ENCODE results near the gene ALAS1.

ALAS1 gene

GRCh38 chr3:52210037-52210436 lies 12.1 kb downstream of the ALAS1 start:
- H3K36me3 ChIP-seq (ENCODE audit: control insufficient read depth, insufficient read depth, low read length): peaks cover 91% of the 10 kb centered on the region
- H3K9me3 ChIP-seq (ENCODE audit: control insufficient read depth, low read length): no peaks in the 10 kb centered on the region
- no peak overlapping the region for H3K27ac ChIP-seq (ENCODE audit: insufficient read depth, low read length, poor library complexity, severe bottlenecking)
- DNase-seq: no peak
- H3K27me3 ChIP-seq (replicated peaks; ENCODE audit: control insufficient read depth, insufficient read depth, low read length, poor library complexity, severe bottlenecking): no peaks in the 10 kb centered on the region
- no peak overlapping the region for H3K4me3 ChIP-seq (ENCODE audit: insufficient read depth, low read depth, low read length, poor library complexity, severe bottlenecking)
- no peaks in the 10 kb centered on the region for H3K4me1 ChIP-seq (ENCODE audit: control insufficient read depth, insufficient read depth, low read length, poor library complexity, severe bottlenecking)

- H3K27ac ChIP-seq (ENCODE audit: insufficient read depth, low read length, poor library complexity, severe bottlenecking): no peak overlapping the region
- peaks cover 85% of the 10 kb centered on the region for H3K36me3 ChIP-seq (ENCODE audit: control insufficient read depth, insufficient read depth, low read length)
- H3K9me3 ChIP-seq (ENCODE audit: control insufficient read depth, low read length): no peaks in the 10 kb centered on the region
- H3K4me3 ChIP-seq (ENCODE audit: insufficient read depth, low read depth, low read length, poor library complexity, severe bottlenecking): no peak overlapping the region
- DNase-seq: no peak
- H3K27me3 ChIP-seq (replicated peaks; ENCODE audit: control insufficient read depth, insufficient read depth, low read length, poor library complexity, severe bottlenecking): no peaks in the 10 kb centered on the region
- peaks cover 2% of the 10 kb centered on the region for H3K4me1 ChIP-seq (ENCODE audit: control insufficient read depth, insufficient read depth, low read length, poor library complexity, severe bottlenecking)
Observed at GRCh38 chr3:52210550-52211046, 12.6 kb downstream of the ALAS1 start.

GRCh38 chr3:52211268-52211891 lies 13.4 kb downstream of the ALAS1 start:
- peaks cover 9% of the 10 kb centered on the region for H3K4me1 ChIP-seq (ENCODE audit: control insufficient read depth, insufficient read depth, low read length, poor library complexity, severe bottlenecking)
- peaks cover 77% of the 10 kb centered on the region for H3K36me3 ChIP-seq (ENCODE audit: control insufficient read depth, insufficient read depth, low read length)
- no peaks in the 10 kb centered on the region for H3K27me3 ChIP-seq (replicated peaks; ENCODE audit: control insufficient read depth, insufficient read depth, low read length, poor library complexity, severe bottlenecking)
- H3K9me3 ChIP-seq (ENCODE audit: control insufficient read depth, low read length): no peaks in the 10 kb centered on the region
- no peak overlapping the region for H3K4me3 ChIP-seq (ENCODE audit: insufficient read depth, low read depth, low read length, poor library complexity, severe bottlenecking)
- H3K27ac ChIP-seq (ENCODE audit: insufficient read depth, low read length, poor library complexity, severe bottlenecking): no peak overlapping the region
- no peak for DNase-seq

GRCh38 chr3:52213005-52213404 lies 15.0 kb downstream of the ALAS1 start:
- peaks cover 69% of the 10 kb centered on the region for H3K36me3 ChIP-seq (ENCODE audit: control insufficient read depth, insufficient read depth, low read length)
- H3K4me3 ChIP-seq (ENCODE audit: insufficient read depth, low read depth, low read length, poor library complexity, severe bottlenecking): no peak overlapping the region
- H3K27ac ChIP-seq (ENCODE audit: insufficient read depth, low read length, poor library complexity, severe bottlenecking): no peak overlapping the region
- no peaks in the 10 kb centered on the region for H3K9me3 ChIP-seq (ENCODE audit: control insufficient read depth, low read length)
- DNase-seq: no peak
- no peaks in the 10 kb centered on the region for H3K27me3 ChIP-seq (replicated peaks; ENCODE audit: control insufficient read depth, insufficient read depth, low read length, poor library complexity, severe bottlenecking)
- peaks cover 26% of the 10 kb centered on the region for H3K4me1 ChIP-seq (ENCODE audit: control insufficient read depth, insufficient read depth, low read length, poor library complexity, severe bottlenecking)

- no peaks in the 10 kb centered on the region for H3K27me3 ChIP-seq (replicated peaks; ENCODE audit: control insufficient read depth, insufficient read depth, low read length, poor library complexity, severe bottlenecking)
- H3K36me3 ChIP-seq (ENCODE audit: control insufficient read depth, insufficient read depth, low read length): peaks cover 60% of the 10 kb centered on the region
- H3K9me3 ChIP-seq (ENCODE audit: control insufficient read depth, low read length): no peaks in the 10 kb centered on the region
- no peak overlapping the region for H3K4me3 ChIP-seq (ENCODE audit: insufficient read depth, low read depth, low read length, poor library complexity, severe bottlenecking)
- DNase-seq: no peak
- H3K4me1 ChIP-seq (ENCODE audit: control insufficient read depth, insufficient read depth, low read length, poor library complexity, severe bottlenecking): peaks cover 35% of the 10 kb centered on the region
- no peak overlapping the region for H3K27ac ChIP-seq (ENCODE audit: insufficient read depth, low read length, poor library complexity, severe bottlenecking)
Observed at GRCh38 chr3:52213901-52214300, 15.9 kb downstream of the ALAS1 start.

DNA sequence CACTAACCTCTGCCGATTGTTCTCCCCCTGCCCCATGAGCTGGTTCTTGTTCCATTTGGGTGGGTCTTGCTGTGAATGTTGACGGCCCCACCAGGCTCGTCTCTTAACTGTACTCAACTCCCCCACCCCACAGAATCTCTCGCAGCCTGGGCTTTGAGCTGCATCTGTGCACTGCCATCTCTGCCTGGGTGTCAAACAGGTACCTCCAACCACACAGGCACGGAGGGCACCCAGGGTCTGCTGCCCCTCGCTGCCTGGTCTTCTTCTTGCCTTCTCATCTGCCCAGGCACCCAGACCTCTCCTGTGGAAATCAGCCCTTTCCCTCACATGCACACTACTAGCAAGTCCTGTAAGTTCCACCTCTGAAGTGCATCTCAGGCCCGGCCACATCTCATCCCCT lies 17.4 kb downstream of the ALAS1 start:
- peaks cover 45% of the 10 kb centered on the region for H3K36me3 ChIP-seq (ENCODE audit: control insufficient read depth, insufficient read depth, low read length)
- no peak overlapping the region for H3K4me3 ChIP-seq (ENCODE audit: insufficient read depth, low read depth, low read length, poor library complexity, severe bottlenecking)

DNA sequence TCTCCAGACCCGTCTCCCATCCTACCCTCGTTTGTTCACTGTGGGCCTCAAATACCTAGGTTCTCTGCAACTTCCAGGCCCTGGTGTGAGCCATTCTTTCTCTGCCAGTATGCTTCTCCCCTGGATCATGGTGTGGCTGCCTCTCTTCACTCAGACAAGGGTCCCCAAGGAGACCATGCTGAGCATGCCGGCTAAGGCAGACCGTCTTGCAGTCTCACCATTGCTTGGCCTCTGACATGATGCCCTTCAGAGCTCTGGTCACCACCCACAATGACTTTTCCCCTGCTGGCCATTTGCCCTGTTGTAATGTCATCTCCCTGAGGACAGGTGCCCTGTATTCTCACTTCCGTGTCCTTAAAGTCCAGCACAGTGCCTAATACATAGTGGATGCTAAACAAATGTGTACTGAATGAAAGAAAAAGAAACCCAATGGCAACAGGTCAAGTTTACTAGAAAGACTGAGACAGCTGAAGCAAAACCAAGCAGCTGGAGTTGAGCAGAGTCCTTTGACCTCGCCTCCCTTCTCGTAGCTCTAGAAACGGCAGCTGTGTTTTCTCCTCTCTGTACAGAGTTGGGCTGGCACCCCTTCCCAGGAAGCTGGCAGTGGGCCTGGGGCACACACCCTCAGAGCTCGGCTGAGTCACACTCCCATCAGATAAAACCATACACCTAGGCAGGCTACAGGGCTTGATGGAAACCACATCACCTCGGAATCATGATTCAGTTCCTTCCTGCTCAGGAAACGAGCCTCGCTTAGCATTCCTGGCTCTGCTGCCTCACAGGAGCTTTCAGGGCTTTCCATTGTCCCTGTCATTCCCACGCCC lies 18.8 kb downstream of the ALAS1 start:
- no peaks in the 10 kb centered on the region for H3K9me3 ChIP-seq (ENCODE audit: control insufficient read depth, low read length)
- peak overlapping the region; percentile 27 for H3K4me3 ChIP-seq (ENCODE audit: insufficient read depth, low read depth, low read length, poor library complexity, severe bottlenecking)
- no peaks in the 10 kb centered on the region for H3K27me3 ChIP-seq (replicated peaks; ENCODE audit: control insufficient read depth, insufficient read depth, low read length, poor library complexity, severe bottlenecking)
- peak; percentile 45 to 76 (median 51) for DNase-seq
- peaks cover 31% of the 10 kb centered on the region for H3K36me3 ChIP-seq (ENCODE audit: control insufficient read depth, insufficient read depth, low read length)
- peaks cover 61% of the 10 kb centered on the region for H3K4me1 ChIP-seq (ENCODE audit: control insufficient read depth, insufficient read depth, low read length, poor library complexity, severe bottlenecking)
- H3K27ac ChIP-seq (ENCODE audit: insufficient read depth, low read length, poor library complexity, severe bottlenecking): peak overlapping the region; percentile 55

More for the DNA sequence above, 17.4 kb downstream of the ALAS1 start:
- Histone ChIP-seq H3K4me1 (ENCODE audit: control insufficient read depth, insufficient read depth, low read length, poor library complexity, severe bottlenecking) (peaks cover 46% of the 10 kb centered on the region), H3K27ac (ENCODE audit: insufficient read depth, low read length, poor library complexity, severe bottlenecking) (peak overlapping the region; percentile 29), H3K27me3 (replicated peaks; ENCODE audit: control insufficient read depth, insufficient read depth, low read length, poor library complexity, severe bottlenecking) (no peaks in the 10 kb centered on the region), H3K9me3 (ENCODE audit: control insufficient read depth, low read length) (no peaks in the 10 kb centered on the region)
- no peak for DNase-seq

DNA sequence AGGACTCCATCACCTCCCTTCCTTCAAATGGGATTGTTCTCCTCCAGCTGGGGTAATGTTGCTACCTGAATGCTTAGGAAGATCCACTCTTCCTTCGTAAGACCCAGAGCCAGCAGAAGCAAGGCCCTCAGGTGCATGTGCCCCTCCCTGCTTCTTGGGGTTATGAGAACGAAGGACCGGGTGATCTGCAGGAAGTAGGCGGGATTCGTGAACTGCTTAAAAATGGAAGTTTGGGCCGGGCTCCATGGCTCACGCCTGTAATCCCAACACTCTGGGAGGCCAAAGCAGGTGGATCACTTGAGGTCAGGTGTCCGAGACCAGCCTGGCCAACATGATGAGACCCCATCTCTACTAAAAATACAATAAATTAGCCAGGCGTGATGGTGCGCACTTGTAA lies 19.4 kb downstream of the ALAS1 start:
- Histone ChIP-seq H3K4me3 (ENCODE audit: insufficient read depth, low read depth, low read length, poor library complexity, severe bottlenecking) (peak overlapping the region; percentile 27), H3K4me1 (ENCODE audit: control insufficient read depth, insufficient read depth, low read length, poor library complexity, severe bottlenecking) (peaks cover 67% of the 10 kb centered on the region), H3K27me3 (replicated peaks; ENCODE audit: control insufficient read depth, insufficient read depth, low read length, poor library complexity, severe bottlenecking) (no peaks in the 10 kb centered on the region), H3K27ac (ENCODE audit: insufficient read depth, low read length, poor library complexity, severe bottlenecking) (peak overlapping the region; percentile 55), H3K36me3 (ENCODE audit: control insufficient read depth, insufficient read depth, low read length) (peaks cover 25% of the 10 kb centered on the region), H3K9me3 (ENCODE audit: control insufficient read depth, low read length) (no peaks in the 10 kb centered on the region)
- no peak for DNase-seq

DNA sequence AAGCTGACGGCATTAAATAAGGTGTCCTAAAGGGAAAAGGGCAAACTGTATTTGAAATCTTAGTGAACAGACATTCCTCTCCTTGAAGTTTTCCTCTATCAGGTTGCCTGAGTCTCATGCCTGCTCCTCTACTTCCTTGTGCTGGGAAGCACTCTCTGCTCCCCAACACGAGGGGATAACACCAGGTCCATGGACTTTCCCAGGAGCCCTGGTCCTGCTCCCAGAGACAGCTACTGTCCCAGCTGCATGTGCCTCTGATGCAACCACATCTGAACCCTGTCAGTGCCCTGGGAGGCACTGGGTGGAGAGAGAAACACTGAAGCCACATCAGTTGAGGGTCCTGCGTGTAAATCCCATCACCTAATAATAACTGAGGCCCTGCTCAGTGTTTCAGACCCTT lies 20.1 kb downstream of the ALAS1 start:
- H3K27ac ChIP-seq (ENCODE audit: insufficient read depth, low read length, poor library complexity, severe bottlenecking): peak overlapping the region; percentile 55
- no peaks in the 10 kb centered on the region for H3K27me3 ChIP-seq (replicated peaks; ENCODE audit: control insufficient read depth, insufficient read depth, low read length, poor library complexity, severe bottlenecking)
- H3K9me3 ChIP-seq (ENCODE audit: control insufficient read depth, low read length): no peaks in the 10 kb centered on the region
- peaks cover 73% of the 10 kb centered on the region for H3K4me1 ChIP-seq (ENCODE audit: control insufficient read depth, insufficient read depth, low read length, poor library complexity, severe bottlenecking)
- no peak for DNase-seq
- peaks cover 19% of the 10 kb centered on the region for H3K36me3 ChIP-seq (ENCODE audit: control insufficient read depth, insufficient read depth, low read length)
- no peak overlapping the region for H3K4me3 ChIP-seq (ENCODE audit: insufficient read depth, low read depth, low read length, poor library complexity, severe bottlenecking)

- H3K4me1 ChIP-seq (ENCODE audit: control insufficient read depth, insufficient read depth, low read length, poor library complexity, severe bottlenecking): peaks cover 77% of the 10 kb centered on the region
Observed at GRCh38 chr3:52218454-52218853, 20.5 kb downstream of the ALAS1 start.

More at GRCh38 chr3:52218454-52218853, 20.5 kb downstream of the ALAS1 start:
- H3K36me3 ChIP-seq (ENCODE audit: control insufficient read depth, insufficient read depth, low read length): peaks cover 14% of the 10 kb centered on the region
- peak overlapping the region; percentile 55 for H3K27ac ChIP-seq (ENCODE audit: insufficient read depth, low read length, poor library complexity, severe bottlenecking)
- H3K4me3 ChIP-seq (ENCODE audit: insufficient read depth, low read depth, low read length, poor library complexity, severe bottlenecking): no peak overlapping the region
- DNase-seq: peak in 1 of 3 donors; percentile 29
- no peaks in the 10 kb centered on the region for H3K27me3 ChIP-seq (replicated peaks; ENCODE audit: control insufficient read depth, insufficient read depth, low read length, poor library complexity, severe bottlenecking)
- no peaks in the 10 kb centered on the region for H3K9me3 ChIP-seq (ENCODE audit: control insufficient read depth, low read length)

Measured in effector memory CD4-positive, alpha-beta T cell (primary cell).